SU-DHL-6 (cell line): ENCODE results near the gene BEX3.
"Not testable (repeated sequence)": the region's sequence is repeated elsewhere in the genome, so short reads cannot be mapped to it uniquely, and the experiment has no call there.

Experiments used
- CTCF ChIP-seq: fragments of 200-600 bp; sonication (generic); IDR thresholded peaks from one replicate; pipeline ENCODE4 v1.5.1; 2017; ENCODE audit warnings: antibody characterized with exemption, mild to moderate bottlenecking, low read length, moderate library complexity; ENCODE audit not compliant: insufficient read depth, poor library complexity, severe bottlenecking
- EZH2phosphoT487 ChIP-seq: fragments of 200-600 bp; sonication (generic), shearing (Covaris generic); conservative IDR thresholded peaks from 2 replicates; pipeline ENCODE4 v1.6.1; 2018; ENCODE audit warnings: mild to moderate bottlenecking, antibody characterized with exemption, low read length, moderate library complexity, mixed read lengths

GRCh38 chrX:103385283-103385830, 9.0 kb downstream of the BEX3 start:
- TF ChIP-seq EZH2phosphoT487, CTCF: not testable (repeated sequence)
